Activated CD4-positive, alpha-beta T cell treated with anti-CD3 and anti-CD28 coated beads for 1 hour (primary cell): ENCODE data around the gene TMEM18.
"Not testable (repeated sequence)": the region's sequence is repeated elsewhere in the genome, so short reads cannot be mapped to it uniquely, and the experiment has no call there.

Experiments
- DNase-seq: peaks from one replicate; pipeline ENCODE4 v3.0.0-alpha.2; 2020

TMEM18 gene

GRCh38 chr2:692767-693166 lies 15.6 kb upstream of the TMEM18 start:
- no peak for DNase-seq

GRCh38 chr2:691821-692761 lies 14.9 kb upstream of the TMEM18 start:
- no peak for DNase-seq

DNA sequence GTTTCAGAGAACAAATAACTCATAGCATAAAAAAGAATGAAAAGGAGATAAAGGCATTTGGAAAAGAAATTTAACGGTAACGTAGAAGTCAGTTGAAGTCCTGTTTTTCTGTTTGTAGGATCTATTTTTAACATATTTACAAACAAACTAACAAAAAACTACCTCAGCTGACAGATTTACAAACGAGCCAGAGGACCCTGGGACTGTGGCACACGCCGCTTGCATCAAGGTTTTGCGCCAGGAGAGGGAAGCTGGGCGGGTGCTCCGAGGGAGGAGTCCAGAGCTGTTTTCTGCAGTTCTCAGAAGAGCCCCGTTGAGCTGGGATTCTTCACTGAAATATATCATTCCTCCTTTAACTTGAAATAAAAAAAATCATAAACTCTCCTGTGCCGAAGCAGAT lies 13.6 kb upstream of the TMEM18 start:
- no peak for DNase-seq

GRCh38 chr2:689877-690510 lies 12.8 kb upstream of the TMEM18 start:
- no peak for DNase-seq

DNA sequence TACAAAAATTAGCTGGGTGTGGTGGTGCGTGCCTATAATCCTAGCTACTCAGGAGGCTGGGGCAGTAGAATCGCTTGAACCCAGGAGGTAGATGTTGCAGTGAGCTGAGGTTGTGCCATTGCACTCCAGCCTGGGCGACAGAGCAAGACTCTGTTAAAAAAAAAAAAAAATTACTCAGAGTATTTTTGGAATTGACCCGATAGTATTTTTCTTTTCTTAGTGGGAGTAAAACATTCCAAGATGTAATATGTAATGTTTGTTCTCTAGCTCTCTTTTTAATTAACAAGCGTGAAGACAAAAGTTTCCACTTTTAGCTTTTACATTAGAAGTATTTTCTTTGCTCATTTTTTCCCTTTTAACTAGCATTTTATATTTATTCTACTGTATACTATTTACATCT lies 12.0 kb upstream of the TMEM18 start:
- DNase-seq, result no peak

GRCh38 chr2:688504-689076 lies 11.4 kb upstream of the TMEM18 start:
- DNase-seq, result no peak

DNA sequence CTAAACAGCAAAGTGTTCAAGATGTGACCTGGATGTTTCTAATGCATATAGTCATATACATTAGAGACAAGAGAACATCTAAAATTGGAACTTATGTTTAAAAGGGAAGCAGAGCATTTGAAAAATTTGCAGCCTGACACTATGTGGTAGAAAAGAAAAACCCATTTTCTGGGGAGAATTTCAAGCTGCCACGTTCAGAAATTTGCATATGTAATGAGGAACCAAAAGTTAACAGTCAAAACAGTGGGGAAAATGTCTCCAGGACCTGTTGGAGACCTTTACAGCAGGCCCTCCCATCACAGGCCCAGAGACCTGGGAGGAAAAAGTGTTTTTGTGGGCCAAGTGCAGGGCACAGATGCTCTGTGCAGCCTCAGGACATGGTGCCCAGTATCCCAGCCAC lies 8.2 kb upstream of the TMEM18 start:
- no peak for DNase-seq

- not testable (repeated sequence) for DNase-seq
Measured at GRCh38 chr2:684913-685312, 7.7 kb upstream of the TMEM18 start.

DNA sequence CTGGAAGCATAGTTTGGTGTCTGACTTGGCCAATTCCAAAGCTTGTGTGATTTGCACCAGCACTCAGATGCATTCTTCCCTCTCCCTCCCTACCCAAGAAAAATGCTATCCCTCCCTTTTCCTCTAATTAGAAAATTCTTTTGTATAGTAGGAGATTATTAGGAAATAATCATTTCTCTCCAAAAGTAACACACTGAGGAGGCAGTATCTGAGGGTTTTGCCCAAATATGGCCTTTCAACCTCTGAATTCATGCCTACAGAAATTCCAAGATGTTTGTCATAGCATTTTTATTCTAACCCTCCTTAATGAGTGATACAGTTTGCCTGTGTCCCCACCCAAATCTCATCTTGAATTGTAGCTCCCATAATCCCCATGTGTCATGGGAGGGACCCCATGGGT lies 5.0 kb upstream of the TMEM18 start:
- DNase-seq, result no peak

DNA sequence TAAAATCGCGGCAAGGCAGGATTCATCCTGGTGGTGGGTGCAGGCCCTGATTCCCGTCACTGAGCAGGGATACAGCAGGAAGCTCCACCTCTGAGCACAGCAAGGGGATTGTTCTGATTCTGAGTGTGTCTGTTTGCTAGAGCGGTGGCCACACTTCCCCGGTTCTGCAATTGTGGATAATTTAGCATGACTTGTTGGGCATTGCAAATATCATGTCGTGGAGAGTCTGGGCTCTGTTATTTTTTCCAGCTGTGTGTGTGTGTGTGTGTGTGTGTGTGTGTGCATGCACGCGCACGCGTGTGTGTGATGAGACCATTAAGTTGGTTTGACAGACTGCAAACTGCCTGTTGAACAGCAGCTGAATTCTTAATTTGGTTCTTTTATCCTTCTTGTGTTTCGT lies 4.1 kb upstream of the TMEM18 start:
- DNase-seq, result no peak

DNA sequence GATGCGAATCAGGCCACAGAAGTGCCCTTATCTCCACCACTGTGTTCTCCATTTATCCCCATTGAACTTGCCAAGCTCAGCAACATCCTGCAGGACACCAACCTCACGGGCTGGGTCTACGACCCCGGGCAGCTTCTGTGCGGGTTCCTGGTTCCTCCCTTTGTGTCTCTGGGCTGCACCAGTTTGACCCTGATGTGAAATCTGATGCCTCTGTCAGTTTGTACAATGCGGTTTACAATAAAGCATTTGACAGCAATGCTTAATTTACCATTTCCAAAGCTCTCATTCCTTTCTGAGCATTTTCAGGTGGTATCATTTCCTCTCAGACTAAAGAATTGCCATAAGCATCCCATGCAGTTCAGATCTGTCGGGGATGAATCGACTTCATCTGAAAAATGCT lies 3.3 kb upstream of the TMEM18 start:
- no peak for DNase-seq

DNA sequence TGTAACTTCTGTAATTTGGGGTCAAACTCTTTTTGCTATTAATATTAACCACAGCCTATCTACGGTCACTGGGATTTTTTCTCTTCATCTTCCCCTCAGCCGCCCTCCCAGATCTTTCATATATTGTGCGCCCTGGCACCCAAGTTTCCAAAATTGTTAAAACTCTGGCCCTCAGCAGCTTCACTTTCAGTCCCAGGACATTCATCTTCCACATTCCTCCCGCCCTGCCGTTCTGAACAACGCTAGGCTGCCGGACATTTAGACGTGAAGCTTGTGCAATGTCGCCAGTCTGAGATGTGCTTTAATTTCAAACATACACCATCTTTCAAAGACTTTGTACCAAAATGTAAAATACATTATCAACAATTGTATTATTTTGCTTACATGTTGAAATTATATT lies 1.8 kb upstream of the TMEM18 start:
- DNase-seq, result no peak

DNA sequence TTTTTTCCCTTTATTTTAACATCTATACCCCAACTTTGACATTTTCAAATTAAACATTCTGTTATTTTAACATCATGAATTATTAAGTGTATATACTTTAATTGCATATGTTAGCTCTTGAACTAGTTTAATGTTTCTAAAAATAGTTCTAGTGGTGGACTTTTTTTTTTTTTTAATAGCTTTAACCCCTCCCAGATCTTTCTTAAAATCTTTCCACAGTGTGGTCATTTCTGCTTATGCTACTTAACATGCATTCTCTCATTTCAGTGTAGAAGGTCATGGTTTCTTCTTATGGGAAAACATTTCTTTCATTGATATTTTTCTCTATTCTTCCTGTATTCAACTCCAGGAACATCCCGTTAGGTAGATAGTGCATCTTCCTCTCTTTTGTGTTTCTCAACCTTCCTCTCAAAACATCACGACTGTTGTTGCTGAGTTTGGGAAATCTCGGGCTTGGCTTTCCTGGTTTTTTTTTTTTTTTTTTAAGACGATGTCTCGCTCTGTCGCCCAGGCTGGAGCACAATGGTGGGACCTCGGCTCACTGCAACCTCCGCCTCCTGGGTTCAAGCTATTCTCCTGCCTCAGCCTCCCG lies 849 bp upstream of the TMEM18 start:
- DNase-seq, result no peak

DNA sequence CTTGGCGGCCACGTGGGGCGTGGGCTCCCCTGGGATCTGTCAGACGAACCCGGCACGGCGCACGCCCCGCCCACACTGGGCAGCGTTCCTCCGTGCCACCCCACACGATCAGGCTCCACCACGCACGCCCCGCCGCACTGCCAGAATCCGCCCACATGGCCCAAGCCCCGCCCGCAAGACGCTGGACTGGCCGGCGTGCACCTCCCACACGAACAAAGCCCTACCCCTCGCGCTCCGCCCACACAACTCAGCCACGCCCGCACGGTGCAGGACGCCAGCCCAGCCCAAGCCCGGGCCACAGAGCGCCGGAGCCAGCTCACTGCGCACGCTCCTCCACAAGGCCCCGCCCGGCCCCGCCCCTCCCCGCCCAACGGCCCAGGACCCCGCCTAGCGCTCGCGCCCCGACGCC lies 555 bp downstream of the TMEM18 start:
- no peak for DNase-seq

DNA sequence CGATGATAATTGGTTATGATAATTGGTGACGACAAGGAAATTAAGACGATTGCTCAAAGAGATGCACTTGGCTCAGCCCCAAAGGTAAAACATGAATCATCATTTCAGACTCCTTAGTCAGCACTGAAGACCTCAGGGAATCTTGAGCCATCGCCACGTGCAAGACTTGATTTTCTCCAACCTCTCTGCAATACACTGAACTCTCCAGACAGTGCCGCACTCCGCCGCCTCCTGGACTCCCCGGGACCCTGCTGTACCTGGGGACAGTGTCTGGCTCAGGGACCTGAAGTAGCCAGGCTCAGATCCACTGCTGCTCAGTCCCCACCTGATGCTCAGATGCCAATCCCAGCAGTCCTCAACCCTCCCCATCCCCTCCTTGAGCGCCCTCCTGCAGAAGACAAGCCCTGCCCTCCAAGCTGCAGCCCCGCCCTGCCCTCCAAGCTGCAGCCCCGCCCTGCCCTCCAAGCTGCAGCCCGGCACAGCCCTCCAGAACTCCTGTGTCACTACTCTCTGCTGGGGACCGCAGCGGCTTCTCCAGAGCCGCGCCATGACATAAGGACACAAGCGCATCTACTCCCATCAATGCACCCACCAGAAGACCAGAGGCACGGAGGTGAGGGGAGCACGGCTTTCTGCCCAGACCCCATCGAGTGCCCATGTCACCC lies 1.1 kb downstream of the TMEM18 start:
- no peak for DNase-seq

DNA sequence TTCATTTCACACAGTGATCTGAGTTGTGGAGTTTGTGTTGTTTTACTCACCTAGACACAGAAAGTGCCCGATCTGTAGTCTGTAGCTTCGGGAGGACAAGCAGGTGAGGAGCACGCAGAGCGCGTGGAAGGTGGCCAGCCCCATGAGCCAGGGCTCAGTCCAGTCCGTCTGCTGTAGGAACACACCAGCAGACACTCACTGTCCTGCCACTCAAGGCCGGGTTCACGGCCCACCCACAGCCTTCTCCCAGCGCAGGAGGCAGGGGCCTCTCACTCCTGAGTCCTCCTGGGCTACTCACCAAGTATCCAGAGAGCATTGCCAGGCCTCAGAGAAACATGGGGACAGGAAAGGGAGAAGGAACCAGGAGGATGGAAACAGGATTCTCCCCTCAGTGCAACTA lies 1.7 kb downstream of the TMEM18 start:
- no peak for DNase-seq

- DNase-seq, result no peak
Measured at GRCh38 chr2:675051-675450, 2.2 kb downstream of the TMEM18 start.

DNA sequence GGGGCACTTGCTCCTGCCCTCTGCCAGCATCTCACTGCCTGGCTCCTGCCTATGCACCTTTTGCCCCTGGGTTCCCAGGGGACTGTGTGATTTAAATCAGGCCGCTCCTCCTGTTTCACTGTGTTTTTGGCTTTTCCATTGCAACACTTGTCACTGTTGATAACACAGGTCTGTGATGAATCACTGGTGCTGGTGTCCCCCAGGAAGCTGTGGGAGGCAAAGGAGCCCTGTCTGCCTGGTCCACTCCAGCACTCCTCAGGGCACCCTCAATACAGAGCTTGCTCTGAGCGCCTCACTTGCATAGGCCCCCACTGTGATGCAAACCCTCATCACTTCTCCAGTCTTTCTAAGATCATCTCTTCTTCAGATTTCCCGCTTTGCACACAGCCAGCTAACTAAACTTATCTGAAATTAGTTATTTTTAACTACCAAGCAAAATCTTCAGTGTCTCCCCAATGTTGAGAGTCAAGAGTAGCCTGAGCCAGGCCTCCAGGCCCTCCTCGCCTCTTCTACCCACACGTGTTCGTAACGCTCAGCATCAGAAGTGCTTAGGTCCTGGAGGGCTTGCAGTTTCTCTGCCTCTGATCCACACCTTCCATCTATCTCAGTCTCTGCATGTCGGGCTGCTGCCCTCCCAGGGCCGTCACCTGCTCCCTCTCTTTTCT lies 2.8 kb downstream of the TMEM18 start:
- no peak for DNase-seq

DNA sequence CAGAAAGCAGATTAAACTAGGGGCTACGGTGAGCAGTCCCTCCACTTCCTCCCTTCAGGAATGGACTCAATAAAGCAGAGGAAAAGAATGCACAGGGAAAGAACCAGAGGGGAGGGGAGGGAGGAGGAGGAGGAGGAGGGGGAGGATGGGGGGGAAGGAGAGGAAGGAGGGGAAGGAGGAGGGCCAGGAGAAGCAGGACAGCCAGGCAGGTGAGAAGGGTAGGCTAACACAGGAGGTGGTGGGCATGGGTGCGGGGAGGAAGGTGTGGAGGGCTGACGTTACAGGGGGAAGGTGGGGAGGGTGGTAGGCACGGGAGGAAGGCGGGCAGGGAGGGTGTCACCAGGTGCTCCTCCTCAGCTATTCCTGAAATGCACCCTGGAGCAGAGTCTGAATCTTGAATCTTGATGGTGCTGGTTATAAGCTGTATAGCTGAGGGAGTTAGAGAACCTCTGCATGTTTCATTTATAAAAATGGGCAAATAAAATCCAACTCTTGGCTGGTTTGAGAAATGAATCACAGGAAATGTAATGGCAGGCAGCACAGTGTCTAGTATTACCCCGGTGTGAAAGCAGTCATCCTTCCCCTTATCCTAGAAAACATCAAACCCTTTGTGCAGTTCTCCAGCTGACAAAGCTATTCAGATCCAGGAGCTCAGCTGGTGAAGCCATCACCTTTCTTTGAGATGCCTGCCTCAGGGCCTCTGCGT lies 3.4 kb downstream of the TMEM18 start:
- no peak for DNase-seq

DNA sequence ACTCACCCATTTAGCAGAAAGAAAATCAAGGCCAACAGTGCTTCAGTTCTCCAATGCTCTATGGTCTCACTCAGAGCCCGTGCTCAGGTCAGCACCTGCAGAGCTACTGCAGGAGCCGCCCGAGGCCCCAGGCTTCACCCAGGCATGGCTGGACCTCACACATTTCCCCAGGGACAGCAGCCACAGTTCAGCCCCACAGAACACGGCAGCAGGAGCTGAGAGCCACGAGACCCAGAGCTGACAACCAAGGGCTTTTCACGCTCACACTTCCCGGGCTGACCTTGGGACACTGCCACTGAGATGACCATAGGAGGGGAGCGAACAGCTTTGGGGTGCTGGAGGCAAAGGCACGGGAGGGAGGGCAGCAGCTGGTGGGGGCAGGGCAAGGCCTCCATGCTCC lies 4.2 kb downstream of the TMEM18 start:
- DNase-seq, result no peak

GRCh38 chr2:672606-672905 lies 4.7 kb downstream of the TMEM18 start:
- DNase-seq, result no peak
